GM21825 (cell line): Measurements from ENCODE around the gene CD8B2.
A peak's percentile ranks its signal among the peaks of the same experiment; 100 is the strongest.
"Not testable (repeated sequence)": the region's sequence is repeated elsewhere in the genome, so short reads cannot be mapped to it uniquely, and the experiment has no call there.

Experiments used
- ATAC-seq: cut with Tn5 transposase; IDR thresholded peaks from one replicate; pipeline ENCODE4 v1.9.1; 2021; ENCODE audit warnings: mild to moderate bottlenecking, moderate library complexity; ENCODE audit not compliant: unreplicated experiment

CD8B2 gene

GRCh38 chr2:106511476-106511901 lies 24.3 kb downstream of the CD8B2 start:
- ATAC-seq = not testable (repeated sequence)

- ATAC-seq = not testable (repeated sequence)
Observed at GRCh38 chr2:106511934-106512333, 24.8 kb downstream of the CD8B2 start.

- ATAC-seq = not testable (repeated sequence)
Observed at GRCh38 chr2:106513391-106513790, 26.2 kb downstream of the CD8B2 start.

GRCh38 chr2:106514827-106515226 lies 27.7 kb downstream of the CD8B2 start:
- ATAC-seq = not testable (repeated sequence)

GRCh38 chr2:106516436-106516835 lies 29.3 kb downstream of the CD8B2 start:
- ATAC-seq = no peak

GRCh38 chr2:106516864-106517263 lies 29.7 kb downstream of the CD8B2 start:
- no peak for ATAC-seq

GRCh38 chr2:106517329-106517728 lies 30.2 kb downstream of the CD8B2 start:
- no peak for ATAC-seq

GRCh38 chr2:106519767-106520166 lies 32.6 kb downstream of the CD8B2 start:
- no peak for ATAC-seq

GRCh38 chr2:106521016-106521415 lies 33.9 kb downstream of the CD8B2 start:
- no peak for ATAC-seq

- no peak for ATAC-seq
Observed at GRCh38 chr2:106523976-106524665, 37.0 kb downstream of the CD8B2 start.

- no peak for ATAC-seq
Observed at GRCh38 chr2:106530866-106531265, 43.7 kb downstream of the CD8B2 start.

GRCh38 chr2:106531676-106532214 lies 44.6 kb downstream of the CD8B2 start:
- no peak for ATAC-seq

- ATAC-seq = no peak
Observed at GRCh38 chr2:106532236-106532635, 45.1 kb downstream of the CD8B2 start.

- ATAC-seq = no peak
Observed at GRCh38 chr2:106534471-106534870, 47.3 kb downstream of the CD8B2 start.

GRCh38 chr2:106536490-106536889 lies 49.3 kb downstream of the CD8B2 start:
- no peak for ATAC-seq

- ATAC-seq = no peak
Observed at GRCh38 chr2:106537047-106537446, 49.9 kb downstream of the CD8B2 start.

GRCh38 chr2:106537791-106538191 lies 50.6 kb downstream of the CD8B2 start:
- no peak for ATAC-seq

- no peak for ATAC-seq
Observed at GRCh38 chr2:106540886-106541285, 53.7 kb downstream of the CD8B2 start.

- no peak for ATAC-seq
Observed at GRCh38 chr2:106541333-106541732, 54.2 kb downstream of the CD8B2 start.

GRCh38 chr2:106542746-106543359 lies 55.7 kb downstream of the CD8B2 start:
- peak; percentile 93 for ATAC-seq

GRCh38 chr2:106545007-106545406 lies 57.8 kb downstream of the CD8B2 start:
- no peak for ATAC-seq

GRCh38 chr2:106546391-106546990 lies 59.3 kb downstream of the CD8B2 start:
- ATAC-seq = no peak
